Body of pancreas (tissue), 4 donors: ENCODE results near the gene ILF3.

Source experiments
- POLR2A ChIP-seq, 3 donors: fragments of 450-650 bp; IDR thresholded peaks; one replicate each; pipeline ENCODE4 v1.6.1; 2016; ENCODE audit warnings: antibody characterized with exemption in 3 of 3, mild to moderate bottlenecking in 2 of 3
- TF ChIP-seq, protein P1 (sequence below), 7 experiments: fragments of 450-650 bp in 4 of 7; fragments of 200-600 bp in 3 of 7; sonication (generic) in 3 of 7; IDR thresholded peaks; one replicate each; pipeline ENCODE4 v1.5.1; 2016 to 2019; ENCODE audit warnings: antibody characterized with exemption in 7 of 7

GRCh38 chr19:10625762-10626138, 28.4 kb upstream of the ILF3 start:
- TF ChIP-seq, protein P1, sequence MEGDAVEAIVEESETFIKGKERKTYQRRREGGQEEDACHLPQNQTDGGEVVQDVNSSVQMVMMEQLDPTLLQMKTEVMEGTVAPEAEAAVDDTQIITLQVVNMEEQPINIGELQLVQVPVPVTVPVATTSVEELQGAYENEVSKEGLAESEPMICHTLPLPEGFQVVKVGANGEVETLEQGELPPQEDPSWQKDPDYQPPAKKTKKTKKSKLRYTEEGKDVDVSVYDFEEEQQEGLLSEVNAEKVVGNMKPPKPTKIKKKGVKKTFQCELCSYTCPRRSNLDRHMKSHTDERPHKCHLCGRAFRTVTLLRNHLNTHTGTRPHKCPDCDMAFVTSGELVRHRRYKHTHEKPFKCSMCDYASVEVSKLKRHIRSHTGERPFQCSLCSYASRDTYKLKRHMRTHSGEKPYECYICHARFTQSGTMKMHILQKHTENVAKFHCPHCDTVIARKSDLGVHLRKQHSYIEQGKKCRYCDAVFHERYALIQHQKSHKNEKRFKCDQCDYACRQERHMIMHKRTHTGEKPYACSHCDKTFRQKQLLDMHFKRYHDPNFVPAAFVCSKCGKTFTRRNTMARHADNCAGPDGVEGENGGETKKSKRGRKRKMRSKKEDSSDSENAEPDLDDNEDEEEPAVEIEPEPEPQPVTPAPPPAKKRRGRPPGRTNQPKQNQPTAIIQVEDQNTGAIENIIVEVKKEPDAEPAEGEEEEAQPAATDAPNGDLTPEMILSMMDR (IDR thresholded peaks at IDR 0.05): no peak
- TF ChIP-seq POLR2A (IDR thresholded peaks at IDR 0.05): no peak
